HG03280 (cell line): ENCODE data around the gene C3orf52.
"Not testable (repeated sequence)": the region's sequence is repeated elsewhere in the genome, so short reads cannot be mapped to it uniquely, and the experiment has no call there.

Source experiments
- ATAC-seq: cut with Tn5 transposase; IDR thresholded peaks from one replicate; pipeline ENCODE4 v1.9.1; 2021; ENCODE audit warnings: mild to moderate bottlenecking, moderate library complexity; ENCODE audit not compliant: unreplicated experiment

Gene C3orf52

GRCh38 chr3:112086076-112086854 is at the start of gene C3orf52:
Gene C3orf52, plus strand, starts transcription at chr3:112086389. Its CDS starts 19 bp downstream, at chr3:112086408.
- ATAC-seq, result peak; percentile 82

GRCh38 chr3:112037194-112037593 is 49.0 kb upstream of the C3orf52 start:
- not testable (repeated sequence) for ATAC-seq

GRCh38 chr3:112038863-112039262 is 47.3 kb upstream of the C3orf52 start:
- ATAC-seq, result no peak

GRCh38 chr3:112041321-112041720 is 44.9 kb upstream of the C3orf52 start:
- ATAC-seq, result no peak

- no peak for ATAC-seq
These were observed 43.3 kb upstream of the C3orf52 start for GRCh38 chr3:112042842-112043280.

GRCh38 chr3:112043621-112044201 is 42.5 kb upstream of the C3orf52 start:
- ATAC-seq, result peak; percentile 93

- no peak for ATAC-seq
These were observed 39.6 kb upstream of the C3orf52 start for GRCh38 chr3:112046599-112046998.

- no peak for ATAC-seq
These were observed 38.9 kb upstream of the C3orf52 start for GRCh38 chr3:112047264-112047663.

GRCh38 chr3:112048911-112049310 is 37.3 kb upstream of the C3orf52 start:
- no peak for ATAC-seq

GRCh38 chr3:112053229-112053628 is 33.0 kb upstream of the C3orf52 start:
- no peak for ATAC-seq

GRCh38 chr3:112056451-112056929 is 29.7 kb upstream of the C3orf52 start:
- no peak for ATAC-seq

GRCh38 chr3:112059497-112059896 is 26.7 kb upstream of the C3orf52 start:
- no peak for ATAC-seq

- ATAC-seq, result no peak
These were observed 25.0 kb upstream of the C3orf52 start for GRCh38 chr3:112061152-112061551.

- not testable (repeated sequence) for ATAC-seq
These were observed 13.7 kb upstream of the C3orf52 start for GRCh38 chr3:112072387-112073060.

GRCh38 chr3:112074006-112074405 is 12.2 kb upstream of the C3orf52 start:
- ATAC-seq, result no peak

- peak; percentile 87 for ATAC-seq
These were observed 11.3 kb upstream of the C3orf52 start for GRCh38 chr3:112074616-112075497.

- ATAC-seq, result no peak
These were observed 7.8 kb upstream of the C3orf52 start for GRCh38 chr3:112078125-112079083.

- ATAC-seq, result no peak
These were observed 3.0 kb upstream of the C3orf52 start for GRCh38 chr3:112083239-112083638.

GRCh38 chr3:112084980-112085705 is 1.0 kb upstream of the C3orf52 start:
- ATAC-seq, result no peak
